K562 (cell line): ENCODE measurements around the gene BBLN. TPM values are rescaled to one million over a fixed set of nuclear protein-coding genes. Genes with fewer than 3 reads are reported as not detected.
A peak's percentile ranks its signal among the peaks of the same experiment; 100 is the strongest.

ENCODE experiments used
- ARHGAP35 ChIP-seq: fragments of 450-650 bp; IDR thresholded peaks from 2 replicates; pipeline ENCODE4 v1.6.1; 2018; ENCODE audit not compliant: partially characterized antibody
- CC2D1A ChIP-seq: fragments of 450-650 bp; IDR thresholded peaks from 2 replicates; pipeline ENCODE4 v1.6.1; 2017; ENCODE audit warnings: mild to moderate bottlenecking
- CSDE1 ChIP-seq, 2 experiments: fragments of 450-650 bp; IDR thresholded peaks; 2 replicates each; pipeline ENCODE4 v1.6.1; 2016; ENCODE audit warnings: mild to moderate bottlenecking in 1 of 2
- FOXA1 ChIP-seq: fragments of 450-650 bp; IDR thresholded peaks from 2 replicates; pipeline ENCODE4 v1.6.1; 2016; ENCODE audit warnings: mild to moderate bottlenecking, borderline replicate concordance
- IFI16 ChIP-seq: fragments of 250-450 bp; sonication (Bioruptor Pico); IDR thresholded peaks from 2 replicates; pipeline ENCODE4 v2.1.2; 2022; ENCODE audit warnings: mild to moderate bottlenecking, inconsistent platforms
- MBD1 ChIP-seq: fragments of 250-450 bp; sonication (Bioruptor Pico); IDR thresholded peaks from 2 replicates; pipeline ENCODE4 v1.8.0; 2022; ENCODE audit warnings: inconsistent platforms
- NCOA1 ChIP-seq: fragments of 450-650 bp; IDR thresholded peaks from 2 replicates; pipeline ENCODE4 v1.6.1; 2016; ENCODE audit warnings: low read depth
- NCOA2 ChIP-seq, 2 experiments: fragments of 450-650 bp; IDR thresholded peaks; 2 replicates each; pipeline ENCODE4 v1.6.1; 2018; ENCODE audit warnings: mild to moderate bottlenecking in 2 of 2, moderate library complexity in 1 of 2; ENCODE audit not compliant: partially characterized antibody in 2 of 2
- NONO ChIP-seq, 2 experiments: fragments of 200-400 bp in 1 of 2; fragments of 450-650 bp in 1 of 2; formaldehyde crosslinking in 1 of 2; IDR thresholded peaks; 2 replicates each; pipeline ENCODE4 v1.6.1; 2017; ENCODE audit warnings: low read depth in 2 of 2, mild to moderate bottlenecking in 2 of 2, moderate library complexity in 2 of 2, low read length in 1 of 2
- OTX1 ChIP-seq: fragments of 450-650 bp; formaldehyde crosslinking; IDR thresholded peaks from 2 replicates; pipeline ENCODE4 v1.4.0; 2022; ENCODE audit warnings: mild to moderate bottlenecking
- RAD21 ChIP-seq, 2 experiments: fragments of 250-450 bp in 1 of 2; fragments of 450-650 bp in 1 of 2; sonication (Bioruptor Pico) in 1 of 2; formaldehyde crosslinking in 1 of 2; IDR thresholded peaks in 1 of 2; conservative IDR thresholded peaks in 1 of 2; 2 replicates each; pipeline versions ENCODE4 v1.4.0 to v1.8.0; 2020 to 2022; ENCODE audit warnings: mild to moderate bottlenecking in 2 of 2, moderate library complexity in 1 of 2
- RB1 ChIP-seq: fragments of 450-650 bp; IDR thresholded peaks from 2 replicates; pipeline ENCODE4 v1.6.1; 2017; ENCODE audit warnings: low read depth, mild to moderate bottlenecking
- RBM22 ChIP-seq: fragments of 200-400 bp; formaldehyde crosslinking; IDR thresholded peaks from 2 replicates; pipeline ENCODE4 v1.6.1; 2018; ENCODE audit warnings: low read length, low read depth; ENCODE audit not compliant: poor library complexity, severe bottlenecking
- SMARCE1 ChIP-seq: fragments of 450-650 bp; IDR thresholded peaks from 2 replicates; pipeline ENCODE4 v1.7.1; 2016; ENCODE audit warnings: mild to moderate bottlenecking
- SPI1 ChIP-seq: IDR thresholded peaks from 2 replicates; pipeline ENCODE4 v1.6.1; 2011; ENCODE audit warnings: low read depth, low read length, control low read depth, borderline replicate concordance
- TAF7 ChIP-seq: fragments of 450-650 bp; IDR thresholded peaks from 2 replicates; pipeline ENCODE4 v1.6.1; 2016; ENCODE audit warnings: missing genetic modification characterization, missing compliant biosample characterization
- TEAD4 ChIP-seq, 2 experiments: sonication (generic) in 1 of 2; formaldehyde crosslinking in 1 of 2; IDR thresholded peaks; 2 replicates each; pipeline versions ENCODE4 v1.6.1 to v1.8.0; 2012 to 2022; ENCODE audit warnings: borderline replicate concordance in 1 of 2, inconsistent platforms in 1 of 2, low read length in 1 of 2, mild to moderate bottlenecking in 1 of 2, missing genetic modification reagents in 1 of 2
- TSC22D4 ChIP-seq: fragments of 450-650 bp; IDR thresholded peaks from 2 replicates; pipeline ENCODE4 v1.6.1; 2016; ENCODE audit warnings: missing genetic modification characterization, missing biosample characterization, control low read depth
- XRCC5 ChIP-seq: fragments of 200-400 bp; formaldehyde crosslinking; IDR thresholded peaks from 2 replicates; pipeline ENCODE4 v1.6.1; 2017; ENCODE audit warnings: low read depth, mild to moderate bottlenecking, low read length
- ZBTB34 ChIP-seq: fragments of 250-450 bp; sonication (Bioruptor Pico); IDR thresholded peaks from 2 replicates; pipeline ENCODE4 v1.8.0; 2021; ENCODE audit warnings: mild to moderate bottlenecking, moderate library complexity
- ZNF174 ChIP-seq: fragments of 250-450 bp; sonication (Bioruptor Pico); IDR thresholded peaks from 2 replicates; pipeline ENCODE4 v1.4.0; 2020; ENCODE audit warnings: mild to moderate bottlenecking
- ZNF184 ChIP-seq: sonication (generic); formaldehyde crosslinking; IDR thresholded peaks from 2 replicates; pipeline ENCODE4 v1.5.0; 2020; ENCODE audit warnings: missing genetic modification reagents
- polyA plus RNA-seq, 8 experiments: library from polyadenylated mRNA; depleted of rRNA in 4 of 8; stranded (reverse) in 5 of 8; unstranded in 3 of 8; fragments of >200 nt; fragmentation: Nextera tagmentation in 2 of 8; fragmentation: Illumina TruSeq in 1 of 8; extraction: Ambion mirVana in 2 of 8; extraction: Trizol in 1 of 8; gene quantifications; 2 replicates each; pipeline versions ENCODE4 v1.2.1 to v1.2.3, GENCODE V29; 2011 to 2014; ENCODE audit warnings: inconsistent platforms in 1 of 8, missing spikeins in 1 of 8
- total RNA-seq, 7 experiments: library from RNA; depleted of rRNA in 6 of 7; stranded (reverse); fragments of >200 nt in 6 of 7; fragmentation: Illumina TruSeq in 2 of 7; extraction: Trizol in 2 of 7; gene quantifications; 2 replicates each; pipeline versions ENCODE4 v1.2.1 to v1.2.3, GENCODE V29; 2011 to 2021; ENCODE audit warnings: low replicate concordance in 1 of 7
- TF ChIP-seq, protein P1 (sequence below): fragments of 450-650 bp; IDR thresholded peaks from one replicate; pipeline ENCODE4 v1.6.1; 2018; ENCODE audit warnings: mild to moderate bottlenecking, moderate library complexity; ENCODE audit not compliant: partially characterized antibody
- TF ChIP-seq, protein P2 (sequence below): fragments of 250-450 bp; sonication (Bioruptor Pico); IDR thresholded peaks from 2 replicates; pipeline ENCODE4 v1.8.0; 2022; ENCODE audit warnings: moderate library complexity, mild to moderate bottlenecking, inconsistent platforms

Gene BBLN
- total and polyA plus RNA-seq, 9 of the 15 experiments (the other 6 are each of a cell fraction or from before 2014, with no cell fraction given) = 4.2 to 331 (median 87.1) TPM

DNA sequence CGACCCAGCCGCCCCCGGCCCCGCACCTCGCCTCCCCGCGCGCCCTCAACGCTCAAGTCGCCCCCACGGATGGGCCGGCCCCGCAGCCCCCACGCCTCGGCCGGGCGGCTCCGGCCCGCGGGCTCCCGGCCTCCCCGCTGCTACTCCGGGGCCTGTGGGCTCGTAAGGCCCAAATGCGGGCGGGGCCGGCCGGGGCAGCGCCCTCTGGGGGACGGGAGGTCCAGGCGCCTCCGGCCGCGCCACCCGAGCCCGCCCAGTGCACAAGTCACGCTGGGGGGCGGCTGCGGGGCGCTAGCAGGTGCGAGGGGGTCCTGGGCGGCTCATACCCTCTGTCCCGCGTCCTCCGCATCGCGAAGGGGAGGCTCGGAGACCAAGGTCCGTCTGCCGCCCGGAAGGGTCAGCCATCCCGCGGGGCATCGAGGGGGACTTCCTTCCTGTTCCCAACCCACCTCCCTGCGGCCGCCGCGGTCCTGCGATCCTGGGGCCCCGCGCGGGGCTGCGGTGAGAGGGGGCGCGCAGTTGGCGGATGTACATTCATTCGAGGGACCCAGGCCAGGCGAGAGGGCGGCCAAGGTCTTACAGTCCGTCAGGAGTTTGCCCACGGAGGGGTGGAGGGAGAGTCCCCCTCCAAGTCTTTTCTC, 31.5 kb downstream of the BBLN start, which contains the start of gene CIZ1 (continued):
- TF ChIP-seq XRCC5 = no peak
- TF ChIP-seq ZNF174 (CRISPR knock-in tag) = peak; percentile 55; the same call in 1 of the 2 replicates
- peak in 1 of 2 experiments; percentile 97; a peak in 2 of 4 replicates for TF ChIP-seq NONO (IDR thresholded peaks at IDR 0.05; ENCODE audit: low read depth in 2 of 2, low read length in 1 of 2)
- no peak for TF ChIP-seq ARHGAP35
- no peak for TF ChIP-seq NCOA1
- no peak for TF ChIP-seq CSDE1 (IDR thresholded peaks at IDR 0.05)
- peak; percentile 16; the same call in 1 of the 2 replicates for TF ChIP-seq OTX1 (CRISPR knock-in tag)
- TF ChIP-seq, protein P1, sequence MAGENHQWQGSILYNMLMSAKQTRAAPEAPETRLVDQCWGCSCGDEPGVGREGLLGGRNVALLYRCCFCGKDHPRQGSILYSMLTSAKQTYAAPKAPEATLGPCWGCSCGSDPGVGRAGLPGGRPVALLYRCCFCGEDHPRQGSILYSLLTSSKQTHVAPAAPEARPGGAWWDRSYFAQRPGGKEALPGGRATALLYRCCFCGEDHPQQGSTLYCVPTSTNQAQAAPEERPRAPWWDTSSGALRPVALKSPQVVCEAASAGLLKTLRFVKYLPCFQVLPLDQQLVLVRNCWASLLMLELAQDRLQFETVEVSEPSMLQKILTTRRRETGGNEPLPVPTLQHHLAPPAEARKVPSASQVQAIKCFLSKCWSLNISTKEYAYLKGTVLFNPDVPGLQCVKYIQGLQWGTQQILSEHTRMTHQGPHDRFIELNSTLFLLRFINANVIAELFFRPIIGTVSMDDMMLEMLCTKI = no peak
- peak; percentile 35 to 43 for TF ChIP-seq RAD21 (CRISPR knock-in tag; conservative IDR thresholded peaks at IDR 0.05 in 1 of 2, IDR thresholded peaks at IDR 0.05 in 1 of 2)
- peak; percentile 81 for TF ChIP-seq TAF7 (tag)
- TF ChIP-seq RB1 = no peak
- no peak for TF ChIP-seq TSC22D4
- TF ChIP-seq CC2D1A = no peak
- no peak for TF ChIP-seq SMARCE1
- peak; percentile 79 for TF ChIP-seq SPI1
- TF ChIP-seq FOXA1 = no peak
- TF ChIP-seq TEAD4 (IDR thresholded peaks at IDR 0.05; ENCODE audit: low read length) = no peak
- TF ChIP-seq TEAD4 (CRISPR knock-in tag; IDR thresholded peaks at IDR 0.05; ENCODE audit: borderline replicate concordance) = no peak
- TF ChIP-seq ZBTB34 (CRISPR knock-in tag) = no peak
- TF ChIP-seq MBD1 (CRISPR knock-in tag) = no peak
- TF ChIP-seq, protein P2, sequence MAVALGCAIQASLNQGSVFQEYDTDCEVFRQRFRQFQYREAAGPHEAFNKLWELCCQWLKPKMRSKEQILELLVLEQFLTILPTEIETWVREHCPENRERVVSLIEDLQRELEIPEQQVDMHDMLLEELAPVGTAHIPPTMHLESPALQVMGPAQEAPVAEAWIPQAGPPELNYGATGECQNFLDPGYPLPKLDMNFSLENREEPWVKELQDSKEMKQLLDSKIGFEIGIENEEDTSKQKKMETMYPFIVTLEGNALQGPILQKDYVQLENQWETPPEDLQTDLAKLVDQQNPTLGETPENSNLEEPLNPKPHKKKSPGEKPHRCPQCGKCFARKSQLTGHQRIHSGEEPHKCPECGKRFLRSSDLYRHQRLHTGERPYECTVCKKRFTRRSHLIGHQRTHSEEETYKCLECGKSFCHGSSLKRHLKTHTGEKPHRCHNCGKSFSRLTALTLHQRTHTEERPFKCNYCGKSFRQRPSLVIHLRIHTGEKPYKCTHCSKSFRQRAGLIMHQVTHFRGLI (CRISPR knock-in tag) = no peak
- TF ChIP-seq IFI16 (CRISPR knock-in tag) = no peak
- TF ChIP-seq ZNF184 = no peak
- TF ChIP-seq RBM22 = peak; percentile 94
- no peak for TF ChIP-seq NCOA2 (IDR thresholded peaks at IDR 0.05; ENCODE audit: partially characterized antibody in 2 of 2)
